Medulla oblongata (tissue), 1 donor: ENCODE measurements around the gene SUPT16H.
"Not testable (repeated sequence)": the region's sequence is repeated elsewhere in the genome, so short reads cannot be mapped to it uniquely, and the experiment has no call there.

Source experiments
- DNase-seq: peaks from one replicate; pipeline ENCODE4 v3.0.0-alpha.2; 2015; ENCODE audit errors: extremely low spot score

Gene SUPT16H

DNA sequence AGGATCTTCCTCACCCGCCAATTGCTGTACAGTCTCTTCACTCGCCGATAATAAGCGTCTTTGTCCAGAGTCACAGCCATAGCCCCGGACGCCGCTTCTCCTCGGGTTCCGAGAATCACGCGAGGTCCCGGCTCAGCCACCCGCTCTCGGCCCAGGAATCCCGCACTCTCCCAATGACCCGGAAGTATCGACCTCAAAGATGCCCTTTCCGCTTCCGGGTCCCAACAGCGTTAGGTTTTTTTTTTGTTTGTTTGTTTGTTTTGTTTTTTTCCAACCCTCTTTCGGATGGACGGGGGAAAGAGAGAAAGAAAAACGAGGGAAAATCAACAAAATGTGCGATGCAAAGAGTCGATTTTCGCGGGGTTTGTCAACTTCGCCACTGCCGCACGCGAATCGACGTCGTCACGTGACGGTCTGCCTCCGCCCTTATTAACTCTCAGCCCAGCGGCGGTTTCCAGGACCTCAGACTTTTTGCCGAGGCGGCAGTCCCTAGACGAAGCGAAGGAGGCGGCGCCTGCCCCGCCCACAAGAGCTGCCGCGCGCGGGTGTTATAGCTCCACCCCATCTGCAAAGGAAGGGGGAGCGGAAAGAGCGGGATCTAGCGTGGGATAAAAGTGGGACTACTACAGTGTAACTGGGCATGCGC is at the start of gene SUPT16H:
Gene SUPT16H (minus strand): TSS at position 172 of the 646 bp plus-strand sequence. CDS start 92 bp downstream, at position 80.
- DNase-seq, result peak; percentile 95

GRCh38 chr14:21431126-21431525 is 47.3 kb upstream of the SUPT16H start:
- DNase-seq, result no peak

DNA sequence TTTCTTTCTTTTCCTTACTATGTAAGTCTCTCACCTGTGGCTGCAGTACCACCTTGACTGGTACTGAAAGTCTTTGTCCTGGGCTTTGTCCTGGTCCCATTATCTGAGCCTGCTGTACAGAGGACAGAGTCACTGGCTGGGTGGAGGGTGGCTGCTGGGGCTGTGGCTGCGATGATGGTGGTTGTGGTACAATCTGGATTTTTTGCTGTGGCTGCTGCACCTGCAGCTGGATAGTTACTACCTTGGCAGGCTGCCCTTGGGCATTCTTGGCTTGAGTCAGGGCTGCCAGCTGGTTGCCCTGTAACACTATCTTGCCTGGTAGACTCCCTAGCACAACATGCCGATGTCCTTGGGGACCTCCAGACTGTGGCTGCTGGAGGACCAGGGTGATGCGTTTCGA is 45.1 kb upstream of the SUPT16H start:
- no peak for DNase-seq

DNA sequence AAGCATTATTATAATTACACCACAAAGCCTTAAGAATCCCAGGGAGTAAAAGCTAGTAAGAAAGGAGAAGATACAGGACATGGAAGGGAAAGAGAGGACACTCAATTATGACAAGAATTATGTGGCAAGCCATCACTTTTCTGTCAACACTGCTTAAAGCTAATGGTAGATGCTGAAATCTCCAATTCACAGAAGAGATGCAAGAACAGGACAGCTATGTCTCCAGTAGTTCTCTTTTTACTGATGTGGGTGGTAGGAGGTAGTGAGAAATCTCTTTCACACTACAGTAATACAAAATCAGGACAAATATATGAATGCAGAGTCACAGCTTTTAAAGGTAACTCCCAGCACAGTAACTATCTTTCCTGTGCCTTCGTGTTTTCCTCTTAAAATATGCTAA is 42.9 kb upstream of the SUPT16H start:
- DNase-seq, result no peak

GRCh38 chr14:21419528-21419927 is 35.7 kb upstream of the SUPT16H start:
- no peak for DNase-seq

- DNase-seq, result no peak
These were observed 31.5 kb upstream of the SUPT16H start for GRCh38 chr14:21415329-21415728.

- no peak for DNase-seq
These were observed 30.4 kb upstream of the SUPT16H start for GRCh38 chr14:21414137-21414631.

DNA sequence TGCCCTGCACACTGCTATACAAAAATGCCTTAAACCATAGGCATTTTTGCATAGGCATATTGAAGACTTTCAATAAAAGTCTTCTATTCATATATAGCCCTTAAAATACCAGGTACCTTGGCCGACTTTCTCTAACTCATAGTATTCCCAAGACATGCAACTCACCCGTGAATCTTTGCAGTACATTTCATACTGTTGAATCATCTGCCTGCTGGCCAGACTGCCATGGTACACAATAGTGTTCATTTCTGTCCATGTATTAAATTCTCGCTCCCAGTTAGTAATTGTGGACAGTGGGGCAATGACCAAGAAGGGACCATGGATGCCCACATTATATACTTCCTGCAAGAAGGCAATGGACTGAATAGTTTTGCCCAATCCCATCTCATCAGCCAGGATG is 24.3 kb upstream of the SUPT16H start:
- no peak for DNase-seq

DNA sequence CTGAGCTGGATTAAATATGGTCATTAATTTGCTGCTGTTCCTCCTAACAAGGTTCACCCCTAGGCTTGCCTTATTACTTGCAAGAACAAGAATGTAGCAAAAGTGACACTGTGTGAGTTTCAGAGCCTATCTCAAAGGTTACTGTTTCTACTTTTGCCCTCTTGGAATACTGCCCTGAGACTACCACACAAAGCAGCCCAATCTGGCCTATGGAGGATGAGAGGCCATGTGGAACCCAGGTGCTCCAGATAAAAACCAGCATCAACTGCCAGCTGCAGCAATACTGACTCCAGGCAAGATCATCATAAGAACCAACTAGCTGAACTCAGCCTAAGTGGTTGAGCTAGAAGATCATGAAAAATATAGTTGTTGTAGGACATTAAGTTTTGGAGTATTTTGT is 22.4 kb upstream of the SUPT16H start:
- DNase-seq, result no peak

GRCh38 chr14:21405097-21405496 is 21.3 kb upstream of the SUPT16H start:
- DNase-seq, result no peak

DNA sequence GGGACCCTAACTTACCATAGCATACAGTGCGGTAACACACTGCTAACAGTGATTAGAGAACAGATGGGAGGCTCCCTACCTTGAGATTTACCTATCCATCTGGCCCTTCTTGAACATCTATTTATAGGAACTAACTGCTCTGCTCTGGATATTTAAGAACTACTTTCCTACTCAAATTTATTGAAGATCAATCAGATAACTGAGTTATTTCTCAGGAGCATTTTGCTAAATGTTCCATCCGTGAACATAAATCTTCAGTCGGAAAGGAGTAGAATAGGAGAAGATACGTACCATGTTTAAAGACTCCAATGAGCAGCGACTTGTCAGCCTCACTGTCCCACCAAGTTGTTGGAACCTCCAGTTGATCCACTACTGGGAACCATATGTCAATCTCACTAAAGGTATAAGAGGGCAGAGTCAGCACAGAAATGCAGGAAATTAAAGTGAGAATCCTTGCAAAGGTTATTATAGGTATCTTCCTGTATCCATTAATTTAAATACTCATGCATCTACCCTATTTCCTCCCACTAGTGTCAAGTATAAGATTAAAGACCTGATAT is 15.6 kb upstream of the SUPT16H start:
- DNase-seq, result no peak

DNA sequence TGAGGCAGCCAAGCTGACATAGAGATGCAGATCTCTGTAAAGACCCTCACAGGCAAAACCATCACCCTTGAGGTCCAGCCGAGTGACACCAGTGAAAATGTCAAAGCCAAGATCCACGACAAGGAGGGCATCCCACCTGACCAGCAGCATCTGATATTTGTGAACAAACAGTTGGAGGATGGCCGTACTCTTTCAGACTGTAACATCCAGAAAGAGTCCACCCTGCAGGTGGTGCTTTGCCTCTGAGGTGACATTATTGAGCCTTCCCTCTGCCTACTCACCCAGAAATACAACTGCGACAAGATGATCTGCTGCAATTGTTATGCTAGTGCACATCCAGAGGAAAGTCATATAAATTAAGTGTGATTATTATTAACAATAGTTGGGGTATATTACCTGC is 15.1 kb upstream of the SUPT16H start:
- DNase-seq, result no peak

- DNase-seq, result no peak
These were observed 11.6 kb upstream of the SUPT16H start for GRCh38 chr14:21395450-21395849.

GRCh38 chr14:21385188-21385904 is 1.5 kb upstream of the SUPT16H start:
- peak; percentile 26 for DNase-seq

- no peak for DNase-seq
These were observed 654 bp upstream of the SUPT16H start for GRCh38 chr14:21384494-21384851.

DNA sequence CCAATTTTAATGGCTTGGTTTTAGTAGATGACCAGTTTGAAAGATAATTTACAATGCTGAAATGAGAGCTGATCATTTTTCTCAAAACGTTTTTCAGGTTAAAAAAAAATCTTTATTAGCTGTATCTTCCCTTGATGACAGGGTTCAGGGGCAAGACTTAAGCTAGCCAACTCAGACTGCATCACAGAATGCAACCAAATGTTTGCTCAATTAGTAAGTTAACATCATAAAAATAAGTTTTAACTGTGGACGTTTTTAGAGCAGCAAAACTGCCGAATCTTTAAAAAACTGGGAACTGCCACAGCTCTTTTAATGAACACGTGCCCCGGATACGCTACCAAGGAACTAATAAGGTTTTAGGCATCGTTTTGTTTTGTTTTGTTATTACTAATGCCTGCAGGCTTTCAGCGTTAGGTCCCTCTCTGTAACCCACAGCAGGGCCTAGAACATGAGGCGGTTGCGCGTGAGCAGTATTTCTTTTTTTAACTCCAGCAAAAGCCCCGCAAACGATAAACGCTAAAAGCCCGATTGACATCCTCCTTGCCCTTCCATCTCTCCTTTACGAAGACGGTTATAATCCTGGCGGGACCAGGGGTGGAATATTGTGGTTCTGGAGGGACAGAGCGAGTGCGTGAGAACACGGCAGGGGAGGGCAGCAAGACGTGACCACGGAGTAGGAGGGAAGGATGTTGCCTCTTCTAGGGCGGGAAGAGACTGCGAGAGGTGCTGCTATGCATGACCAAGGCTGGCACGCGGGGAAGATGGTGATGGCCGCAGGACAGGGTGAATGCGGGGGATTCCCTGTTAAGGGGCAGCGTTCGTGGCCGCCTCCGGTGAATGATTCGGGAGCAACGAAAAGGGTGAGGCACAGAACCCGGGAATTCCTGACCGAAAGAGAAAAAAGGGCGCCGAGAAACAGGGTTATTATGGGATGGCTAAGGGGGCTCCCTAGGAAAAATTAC is 652 bp downstream of the SUPT16H start:
- DNase-seq, result no peak

- DNase-seq, result no peak
These were observed 1.7 kb downstream of the SUPT16H start for GRCh38 chr14:21382095-21382494.

DNA sequence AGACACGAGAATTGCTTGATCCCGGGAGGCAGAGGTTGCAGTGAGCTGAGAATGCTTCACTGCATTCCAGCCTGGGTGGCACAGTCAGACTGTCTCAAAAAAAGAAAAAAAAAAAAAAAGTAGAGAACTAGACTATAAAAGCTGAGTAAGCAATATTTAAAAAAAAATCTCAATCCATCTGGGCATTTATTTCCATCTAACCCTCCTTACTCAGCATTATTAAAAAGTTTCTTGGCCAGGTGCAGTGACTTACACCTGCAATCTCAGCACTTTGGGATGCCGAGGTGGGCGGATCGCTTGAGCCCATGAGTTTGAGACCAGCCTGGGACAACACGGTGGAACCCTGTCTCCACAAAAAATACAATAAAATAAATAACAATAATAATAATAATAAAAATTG is 4.5 kb downstream of the SUPT16H start:
- DNase-seq, result no peak

GRCh38 chr14:21373980-21374379 is 9.8 kb downstream of the SUPT16H start:
- DNase-seq, result no peak

- not testable (repeated sequence) for DNase-seq
These were observed 11.0 kb downstream of the SUPT16H start for GRCh38 chr14:21372814-21373213.

DNA sequence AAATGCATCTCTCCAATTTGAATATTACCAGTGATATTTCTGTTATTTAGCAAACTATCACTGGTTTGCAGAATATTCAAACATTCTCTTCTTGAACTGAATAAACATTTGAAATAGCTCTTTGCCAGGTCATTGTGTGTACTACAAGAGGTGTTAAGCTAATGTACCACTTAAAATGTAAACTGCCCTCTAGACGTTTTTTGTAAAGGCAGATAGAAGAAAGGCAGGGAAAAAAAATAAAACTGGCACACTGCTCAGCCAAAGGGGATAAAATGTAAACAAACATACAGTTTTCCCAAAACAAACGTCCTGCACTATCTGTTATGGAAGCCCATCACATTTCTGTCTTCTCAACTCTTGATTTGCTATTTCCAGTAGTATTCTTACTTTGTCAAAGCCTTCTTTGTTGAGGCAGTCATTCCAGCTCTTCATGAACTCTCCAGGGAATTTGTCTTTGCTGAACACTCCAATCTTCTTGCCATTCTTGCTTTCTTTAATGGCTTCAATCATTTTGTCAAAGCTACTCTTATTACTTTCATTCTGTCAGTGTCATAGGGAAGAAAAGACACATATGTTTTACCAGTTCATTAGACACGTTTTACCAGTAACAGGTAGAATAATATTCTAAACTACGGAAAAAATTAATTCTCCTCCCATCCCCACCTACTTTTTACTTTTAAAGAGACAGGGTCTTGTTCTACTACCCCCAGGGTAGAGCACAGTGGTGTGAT is 13.7 kb downstream of the SUPT16H start:
- DNase-seq, result no peak
